Liver (tissue), 3 donors: ENCODE data around the gene SFXN5.

Source experiments
- CTCF ChIP-seq: fragments of 150-350 bp; IDR thresholded peaks from 2 replicates; pipeline ENCODE4 v1.5.1; 2017; ENCODE audit warnings: improper control_type of control experiment, low read depth, low read length; ENCODE audit not compliant: missing input control
- GABPA ChIP-seq, 2 donors: IDR thresholded peaks in 1 of 2; conservative IDR thresholded peaks in 1 of 2; 2 replicates each; pipeline ENCODE4 v1.6.1; 2016; ENCODE audit warnings: antibody characterized with exemption in 2 of 2, mild to moderate bottlenecking in 1 of 2, moderate library complexity in 1 of 2
- MAX ChIP-seq: IDR thresholded peaks from 2 replicates; pipeline ENCODE4 v1.6.1; 2016; ENCODE audit warnings: antibody characterized with exemption
- RAD21 ChIP-seq, 2 donors: IDR thresholded peaks; 2 replicates each; pipeline ENCODE4 v1.6.1; 2016; ENCODE audit warnings: antibody characterized with exemption in 2 of 2, mild to moderate bottlenecking in 2 of 2
- TAF1 ChIP-seq: conservative IDR thresholded peaks from 2 replicates; pipeline ENCODE4 v1.6.1; 2016; ENCODE audit warnings: antibody characterized with exemption, mild to moderate bottlenecking
- donor health status: healthy.
- donor health status: healthy.

GRCh38 chr2:72921853-72922252 lies 149.7 kb downstream of the SFXN5 start:
- TF ChIP-seq CTCF (no peak), MAX (no peak), GABPA (IDR thresholded peaks at IDR 0.05 in 1 of 2, conservative IDR thresholded peaks at IDR 0.05 in 1 of 2) (no peak), TAF1 (no peak), RAD21 (IDR thresholded peaks at IDR 0.05) (no peak)
